Measurements from ENCODE around the gene TSSK6. TPM values are rescaled to one million over a fixed set of nuclear protein-coding genes. Genes with fewer than 3 reads are reported as not detected.

The TSSK6 gene
- total and polyA plus RNA-seq, 10 of the 15 experiments (the other 5 are each of a cell fraction or from before 2014, with no cell fraction given) = 0.06 to 3.6 (median 0.98) TPM; not detected in 2

DNA sequence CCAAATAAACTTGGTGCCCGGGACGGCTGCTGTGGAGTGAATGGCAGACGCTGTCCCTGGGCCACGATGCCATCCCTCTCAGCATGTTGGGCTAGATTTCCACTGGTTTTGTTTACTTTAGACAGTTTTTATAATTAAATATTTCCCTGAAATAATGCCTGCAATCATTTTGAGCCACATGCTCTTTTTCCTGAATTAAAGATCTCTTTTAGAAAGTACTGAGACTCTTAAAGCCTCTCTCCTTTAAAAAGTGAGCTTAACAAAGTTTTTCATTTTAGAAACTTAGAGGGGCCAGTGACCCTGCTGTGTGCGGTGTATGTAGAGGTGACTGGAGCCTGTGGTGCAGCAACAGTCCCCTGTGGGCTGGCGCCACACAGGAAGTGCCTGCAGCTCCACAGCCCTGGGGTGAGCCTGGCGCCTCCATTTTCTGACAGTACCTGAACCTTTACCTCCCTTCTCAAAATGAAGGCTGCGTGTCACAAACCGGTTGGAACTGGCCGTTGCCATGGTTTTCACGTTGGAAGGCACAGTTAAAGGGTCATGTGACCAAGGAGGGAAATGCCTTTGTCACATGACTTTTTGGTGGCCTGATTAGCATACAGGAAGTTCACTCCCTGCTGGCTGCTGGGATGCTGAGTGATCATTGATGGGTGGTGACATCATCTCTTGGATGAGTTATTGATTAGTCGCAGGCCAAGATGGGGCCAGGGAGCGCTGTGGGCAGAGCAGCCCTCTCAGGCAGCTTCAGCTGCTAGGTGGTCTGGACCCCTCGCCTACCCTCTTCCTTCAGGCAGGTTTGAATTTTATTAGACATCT, 26.3 kb downstream of the TSSK6 start (continued):
- TF ChIP-seq MEF2A (IDR thresholded peaks at IDR 0.05; ENCODE audit: insufficient read depth, low read depth, low read length) = 0 out of 2 replicates have a peak, but pooled peaks have one; percentile 19
- no peak for TF ChIP-seq IRF3 (IDR thresholded peaks at IDR 0.05)
- TF ChIP-seq STAT1 (conservative IDR thresholded peaks at IDR 0.05) = no peak
- no peak for TF ChIP-seq YBX1 (IDR thresholded peaks at IDR 0.05)
- no peak for TF ChIP-seq SREBF2 (IDR thresholded peaks at IDR 0.05; ENCODE audit: low read length)
- no peak for TF ChIP-seq E2F8 (IDR thresholded peaks at IDR 0.05; ENCODE audit: low read depth, partially characterized antibody)

Data from GM12878 (cell line).